Endothelial cell of umbilical vein (primary cell): ENCODE results near the gene ADCYAP1R1. TPM values are rescaled to one million over a fixed set of nuclear protein-coding genes. Genes with fewer than 3 reads are reported as not detected.

Experiments
- BruUV-seq: library from RNA; stranded (reverse); fragments of 400-500 nt; replicated peaks from 2 replicates; lab custom pipeline; 2021; lab: Mats Ljungman, UMichigan
- CTCF ChIA-PET: fragments of 300-600, 350-600 bp; sonication (Branson Sonifier 250); formaldehyde crosslinking; loops from one replicate; lab custom pipeline; 2021; ENCODE audit warnings: antibody characterized with exemption, inconsistent platforms; lab: Charles Lee
- POLR2A ChIA-PET: fragments of 300-600, 350-600 bp; sonication (Branson Sonifier 250); formaldehyde crosslinking; loops from one replicate; lab custom pipeline; 2021; ENCODE audit warnings: antibody characterized with exemption, inconsistent platforms; lab: Charles Lee
- DNase-seq: peaks from one replicate; pipeline ENCODE4 v3.0.0-alpha.2; 2011; ENCODE audit warnings: low read depth, low spot score
- FAIRE-seq: peaks from 2 replicates; lab custom pipeline; 2011; peaks lifted over from hg19 to GRCh38; lab: Jason Lieb, UNC
- H2AFZ ChIP-seq: 2 replicates; pipeline ENCODE4 v1.6.0; 2012; ENCODE audit warnings: low read depth, low read length, control low read depth, inconsistent platforms
- H3K27ac ChIP-seq: 2 replicates; pipeline ENCODE4 v1.5.1; 2011; ENCODE audit warnings: low read depth, mild to moderate bottlenecking, control low read depth, low read length, moderate library complexity; ENCODE audit not compliant: insufficient read depth
- H3K27me3 ChIP-seq, 2 experiments: 2 replicates each; pipeline versions ENCODE4 v1.6.0 to v1.6.1; 2011; ENCODE audit warnings: low read length in 2 of 2, mixed read lengths in 1 of 2; ENCODE audit not compliant: control insufficient read depth in 2 of 2, insufficient read depth in 2 of 2
- H3K36me3 ChIP-seq, 2 experiments: 2 replicates in 1 of 2; 3 replicates in 1 of 2; pipeline ENCODE4 v1.5.1; 2011; ENCODE audit warnings: low read length in 2 of 2, mild to moderate bottlenecking in 1 of 2, moderate library complexity in 1 of 2; ENCODE audit not compliant: control insufficient read depth in 2 of 2, insufficient read depth in 2 of 2; ENCODE audit errors: extremely low read depth in 1 of 2
- H3K4me1 ChIP-seq: 3 replicates; pipeline ENCODE4 v1.5.1; 2011; ENCODE audit warnings: mild to moderate bottlenecking, low read length; ENCODE audit not compliant: control insufficient read depth, insufficient read depth; ENCODE audit errors: extremely low read depth
- H3K4me2 ChIP-seq: 2 replicates; pipeline ENCODE4 v1.6.1; 2011; ENCODE audit warnings: low read length, control low read depth, mixed read lengths; ENCODE audit not compliant: insufficient read depth
- H3K4me3 ChIP-seq, 3 experiments: fragments of 200-600 bp in 1 of 3; sonication (generic), shearing (Covaris generic) in 1 of 3; replicated peaks in 1 of 3; 2 replicates each; pipeline ENCODE4 v1.5.1; 2011 to 2016; ENCODE audit warnings: control low read depth in 3 of 3, low read length in 3 of 3, mild to moderate bottlenecking in 2 of 3, inconsistent platforms in 1 of 3, low read depth in 1 of 3, moderate library complexity in 1 of 3; ENCODE audit not compliant: insufficient read depth in 1 of 3
- H3K79me2 ChIP-seq: 2 replicates; pipeline ENCODE4 v1.6.0; 2012; ENCODE audit warnings: low read length, inconsistent platforms; ENCODE audit not compliant: control insufficient read depth, insufficient read depth
- H3K9ac ChIP-seq: replicated peaks from 2 replicates; pipeline ENCODE3; 2011; ENCODE audit warnings: low read length, control low read depth; ENCODE audit not compliant: insufficient read depth; ENCODE audit errors: extremely low read depth
- H3K9me1 ChIP-seq: replicated peaks from 3 replicates; pipeline ENCODE4 v1.6.0; 2011; ENCODE audit warnings: mild to moderate bottlenecking, low read length; ENCODE audit not compliant: control insufficient read depth, insufficient read depth; ENCODE audit errors: extremely low read depth
- H3K9me3 ChIP-seq: replicated peaks from 2 replicates; pipeline ENCODE4 v1.5.1; 2012; ENCODE audit warnings: low read length, inconsistent platforms; ENCODE audit not compliant: control insufficient read depth, insufficient read depth
- H4K20me1 ChIP-seq: replicated peaks from 2 replicates; pipeline ENCODE3; 2011; ENCODE audit warnings: mild to moderate bottlenecking, low read length; ENCODE audit not compliant: control insufficient read depth, insufficient read depth; ENCODE audit errors: extremely low read depth
- EZH2 ChIP-seq: IDR thresholded peaks from 2 replicates; pipeline ENCODE4 v1.6.1; 2012; ENCODE audit warnings: borderline replicate concordance, low read depth, mild to moderate bottlenecking, moderate library complexity, low read length, inconsistent platforms; ENCODE audit not compliant: severe bottlenecking
- FOS ChIP-seq: IDR thresholded peaks from 2 replicates; pipeline ENCODE4 v1.6.1; 2011; ENCODE audit warnings: mild to moderate bottlenecking, low read length, moderate library complexity, borderline replicate concordance; ENCODE audit not compliant: insufficient read depth
- GATA2 ChIP-seq: IDR thresholded peaks from 2 replicates; pipeline ENCODE4 v1.7.0; 2011; ENCODE audit warnings: low read depth, mild to moderate bottlenecking, moderate library complexity, mixed read lengths, low read length; ENCODE audit not compliant: insufficient read length, insufficient read depth
- JUN ChIP-seq: IDR thresholded peaks from 2 replicates; pipeline ENCODE4 v1.6.1; 2011; ENCODE audit warnings: borderline replicate concordance, low read depth; ENCODE audit not compliant: insufficient read length, insufficient read depth
- MYC ChIP-seq: IDR thresholded peaks from one replicate; pipeline ENCODE4 v1.6.1; 2011; ENCODE audit warnings: mild to moderate bottlenecking, low read depth, low read length
- POLR2A ChIP-seq: IDR thresholded peaks from 2 replicates; pipeline ENCODE4 v1.6.1; 2012; ENCODE audit warnings: low read depth, mild to moderate bottlenecking, control low read depth, low read length
- POLR2AphosphoS5 ChIP-seq: IDR thresholded peaks from 2 replicates; pipeline ENCODE4 v1.6.1; 2012; ENCODE audit warnings: low read depth, mild to moderate bottlenecking, control low read depth, low read length, moderate library complexity; ENCODE audit not compliant: insufficient read depth
- dilution Hi-C: fragments of 300-500 bp; cut with MboI; formaldehyde crosslinking; loops from one replicate; pipeline ENCODE4 v1.15.0; 2019; ENCODE audit warnings: low sequenced_read_pairs; ENCODE audit not compliant: extremely low pct_ligation_motif_present
- intact Hi-C: fragments of 100-400 bp; cut with micrococcal nuclease; formaldehyde crosslinking; loops from one replicate; pipeline ENCODE4 v1.10.0; 2022
- polyA plus RNA-seq, 4 experiments: library from polyadenylated mRNA; depleted of rRNA in 3 of 4; stranded (reverse) in 3 of 4; unstranded in 1 of 4; fragments of >200 nt; gene quantifications; 2 replicates each; pipeline versions ENCODE4 v1.2.1 to v1.2.3, GENCODE V29; 2011 to 2012; ENCODE audit warnings: missing spikeins in 1 of 4
- total RNA-seq: library from RNA; stranded (reverse); gene quantifications from 2 replicates; pipeline ENCODE4 v1.2.3, GENCODE V29; 2021
- TF ChIP-seq, protein P1 (sequence below): IDR thresholded peaks from 2 replicates; pipeline ENCODE4 v1.6.1; 2011; ENCODE audit not compliant: insufficient read depth, insufficient read length
- TF ChIP-seq, protein P2 (sequence below), 2 donors: IDR thresholded peaks; 1 replicate in 1 of 2; 2 replicates in 1 of 2; pipeline ENCODE4 v1.5.1; 2011; ENCODE audit warnings: low read length in 2 of 2, mild to moderate bottlenecking in 2 of 2, moderate library complexity in 2 of 2, control low read depth in 1 of 2, inconsistent platforms in 1 of 2, low read depth in 1 of 2; ENCODE audit not compliant: insufficient read depth in 1 of 2; ENCODE audit errors: extremely low read depth in 1 of 2

The ADCYAP1R1 gene
- total and polyA plus RNA-seq, 2 donors (not counting 3 experiments of a cell fraction or from before 2014, with no cell fraction given): 0.04 TPM; not detected in 1

GRCh38 chr7:31111109-31111451 lies 59.0 kb downstream of the ADCYAP1R1 start:
- Histone ChIP-seq H4K20me1 (no peaks in the 10 kb centered on the region), H3K4me1 (no peaks in the 10 kb centered on the region), H3K27me3 (no peaks in the 10 kb centered on the region), H3K4me2 (no peak overlapping the region), H3K9me3 (no peaks in the 10 kb centered on the region), H3K9me1 (no peaks in the 10 kb centered on the region), H2AFZ (no peak overlapping the region), H3K9ac (no peak overlapping the region), H3K4me3 (no peak overlapping the region), H3K27ac (no peak overlapping the region), H3K79me2 (no peaks in the 10 kb centered on the region), H3K36me3 (no peaks in the 10 kb centered on the region)
- ChIA-PET POLR2A (no interaction called here), CTCF (no interaction called here)
- no peak for DNase-seq
- dilution Hi-C loops (no loop called here), intact Hi-C loops (no loop called here)
- TF ChIP-seq, protein P1, sequence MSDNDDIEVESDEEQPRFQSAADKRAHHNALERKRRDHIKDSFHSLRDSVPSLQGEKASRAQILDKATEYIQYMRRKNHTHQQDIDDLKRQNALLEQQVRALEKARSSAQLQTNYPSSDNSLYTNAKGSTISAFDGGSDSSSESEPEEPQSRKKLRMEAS: no peak
- TF ChIP-seq EZH2: no peak
- TF ChIP-seq POLR2AphosphoS5: no peak
- TF ChIP-seq MYC: no peak
- TF ChIP-seq JUN: no peak
- TF ChIP-seq POLR2A: no peak
- TF ChIP-seq FOS: no peak
- TF ChIP-seq, protein P2, sequence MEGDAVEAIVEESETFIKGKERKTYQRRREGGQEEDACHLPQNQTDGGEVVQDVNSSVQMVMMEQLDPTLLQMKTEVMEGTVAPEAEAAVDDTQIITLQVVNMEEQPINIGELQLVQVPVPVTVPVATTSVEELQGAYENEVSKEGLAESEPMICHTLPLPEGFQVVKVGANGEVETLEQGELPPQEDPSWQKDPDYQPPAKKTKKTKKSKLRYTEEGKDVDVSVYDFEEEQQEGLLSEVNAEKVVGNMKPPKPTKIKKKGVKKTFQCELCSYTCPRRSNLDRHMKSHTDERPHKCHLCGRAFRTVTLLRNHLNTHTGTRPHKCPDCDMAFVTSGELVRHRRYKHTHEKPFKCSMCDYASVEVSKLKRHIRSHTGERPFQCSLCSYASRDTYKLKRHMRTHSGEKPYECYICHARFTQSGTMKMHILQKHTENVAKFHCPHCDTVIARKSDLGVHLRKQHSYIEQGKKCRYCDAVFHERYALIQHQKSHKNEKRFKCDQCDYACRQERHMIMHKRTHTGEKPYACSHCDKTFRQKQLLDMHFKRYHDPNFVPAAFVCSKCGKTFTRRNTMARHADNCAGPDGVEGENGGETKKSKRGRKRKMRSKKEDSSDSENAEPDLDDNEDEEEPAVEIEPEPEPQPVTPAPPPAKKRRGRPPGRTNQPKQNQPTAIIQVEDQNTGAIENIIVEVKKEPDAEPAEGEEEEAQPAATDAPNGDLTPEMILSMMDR (IDR thresholded peaks at IDR 0.05; ENCODE audit: extremely low read depth in 1 of 2, insufficient read depth in 1 of 2, low read depth in 1 of 2, low read length in 2 of 2): no peak
- TF ChIP-seq GATA2: no peak
- BruUV-seq: no TSS peak
- FAIRE-seq: no peak
